Amygdala (tissue), 56 donors: Measurements from ENCODE around the gene CCT3.
"Not testable (repeated sequence)": the region's sequence is repeated elsewhere in the genome, so short reads cannot be mapped to it uniquely, and the experiment has no call there.

Experiments used
- DNase-seq, 56 donors: peaks; one replicate each; lab custom pipeline; 2025; lab: John Stamatoyannopoulos, UW

CCT3 gene

GRCh38 chr1:156337052-156337887 is 822 bp downstream of the CCT3 start:
- DNase-seq = no peak

- no peak for DNase-seq
Measured at GRCh38 chr1:156336242-156336641, 1.9 kb downstream of the CCT3 start.

- DNase-seq = not testable (repeated sequence)
Measured at GRCh38 chr1:156323179-156323578, 14.9 kb downstream of the CCT3 start.

GRCh38 chr1:156320560-156320959 is 17.5 kb downstream of the CCT3 start:
- DNase-seq = no peak

GRCh38 chr1:156319664-156320063 is 18.4 kb downstream of the CCT3 start:
- DNase-seq = peak in 1 of 56 donors; percentile 27

- no peak for DNase-seq
Measured at GRCh38 chr1:156316909-156317308, 21.2 kb downstream of the CCT3 start.

GRCh38 chr1:156310962-156311361 is 27.1 kb downstream of the CCT3 start:
- DNase-seq = no peak

- DNase-seq = no peak
Measured at GRCh38 chr1:156308078-156308477, 30.0 kb downstream of the CCT3 start.

- DNase-seq = no peak
Measured at GRCh38 chr1:156305215-156305614, 32.9 kb downstream of the CCT3 start.

- no peak for DNase-seq
Measured at GRCh38 chr1:156303241-156303640, 34.9 kb downstream of the CCT3 start.

GRCh38 chr1:156298852-156299357 is 39.2 kb downstream of the CCT3 start, which contains the start of gene VHLL:
VHLL (minus strand) TSS chr1:156299307; CDS start chr1:156299189, 118 bp downstream.
- no peak for DNase-seq

GRCh38 chr1:156295391-156295947 is 42.6 kb downstream of the CCT3 start, which contains the start of gene GLMP:
GLMP (minus strand) TSS chr1:156295679; CDS start chr1:156295645, 34 bp downstream.
- DNase-seq = peak in 41 of 56 donors; percentile 2 to 76 (median 41)

GRCh38 chr1:156293895-156294294 is 44.2 kb downstream of the CCT3 start:
- DNase-seq = no peak

- DNase-seq = no peak
Measured at GRCh38 chr1:156293098-156293434, 45.0 kb downstream of the CCT3 start.

GRCh38 chr1:156291226-156292061 is 46.6 kb downstream of the CCT3 start:
- peak; percentile 15 to 89 (median 72) for DNase-seq

- DNase-seq = no peak
Measured at GRCh38 chr1:156289857-156290256, 48.2 kb downstream of the CCT3 start.

- DNase-seq = no peak
Measured at GRCh38 chr1:156286061-156286460, 52.0 kb downstream of the CCT3 start.

GRCh38 chr1:156285437-156285836 is 52.7 kb downstream of the CCT3 start:
- no peak for DNase-seq

- no peak for DNase-seq
Measured at GRCh38 chr1:156284757-156285156, 53.3 kb downstream of the CCT3 start.

GRCh38 chr1:156284112-156284511 is 54.0 kb downstream of the CCT3 start, which contains the start of gene TMEM79:
TMEM79 (plus strand) TSS chr1:156284325; CDS start chr1:156285227, 902 bp downstream.
- no peak for DNase-seq

- no peak for DNase-seq
Measured at GRCh38 chr1:156283521-156283920, 54.6 kb downstream of the CCT3 start.
